ENCODE results near the gene ANO6.

DNA sequence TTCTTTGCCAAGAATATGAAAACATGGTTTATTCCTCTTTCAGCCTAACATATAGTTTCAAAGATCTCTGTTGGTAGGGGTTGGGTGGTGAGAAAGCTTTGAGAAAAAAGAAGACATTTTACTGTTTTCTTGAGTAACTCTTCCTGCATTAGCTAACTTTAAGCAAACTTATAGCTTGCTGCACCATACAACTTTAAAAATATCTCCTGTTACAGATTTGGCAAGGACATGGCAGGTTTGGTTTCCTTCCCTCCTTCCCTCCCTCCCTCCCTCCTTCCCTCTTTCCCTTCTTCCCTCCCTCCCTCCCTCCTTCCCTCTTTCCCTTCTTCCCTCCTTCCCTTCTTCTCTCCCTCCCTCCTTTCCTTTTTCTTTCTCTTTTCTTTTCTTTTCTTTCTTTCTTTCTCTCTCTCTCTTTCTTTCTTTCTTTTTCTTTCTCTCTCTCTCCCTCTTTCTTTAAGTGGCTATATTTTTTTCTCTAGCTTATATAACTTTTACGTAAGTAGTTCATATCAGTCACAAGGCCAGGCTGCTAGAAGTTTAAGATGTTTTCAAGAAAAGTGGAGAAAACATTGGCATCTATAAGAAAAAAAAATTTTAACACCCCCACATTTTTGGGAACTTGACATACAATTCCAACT is 26.0 kb upstream of the ANO6 start:
- TF ChIP-seq POLR2A (IDR thresholded peaks at IDR 0.05; ENCODE audit: extremely low read depth, insufficient read length) (no peak), MAX (IDR thresholded peaks at IDR 0.05; ENCODE audit: low read depth, low read length) (no peak), MYC (IDR thresholded peaks at IDR 0.05; ENCODE audit: low read depth, low read length) (no peak)
- TF ChIP-seq, protein P1, sequence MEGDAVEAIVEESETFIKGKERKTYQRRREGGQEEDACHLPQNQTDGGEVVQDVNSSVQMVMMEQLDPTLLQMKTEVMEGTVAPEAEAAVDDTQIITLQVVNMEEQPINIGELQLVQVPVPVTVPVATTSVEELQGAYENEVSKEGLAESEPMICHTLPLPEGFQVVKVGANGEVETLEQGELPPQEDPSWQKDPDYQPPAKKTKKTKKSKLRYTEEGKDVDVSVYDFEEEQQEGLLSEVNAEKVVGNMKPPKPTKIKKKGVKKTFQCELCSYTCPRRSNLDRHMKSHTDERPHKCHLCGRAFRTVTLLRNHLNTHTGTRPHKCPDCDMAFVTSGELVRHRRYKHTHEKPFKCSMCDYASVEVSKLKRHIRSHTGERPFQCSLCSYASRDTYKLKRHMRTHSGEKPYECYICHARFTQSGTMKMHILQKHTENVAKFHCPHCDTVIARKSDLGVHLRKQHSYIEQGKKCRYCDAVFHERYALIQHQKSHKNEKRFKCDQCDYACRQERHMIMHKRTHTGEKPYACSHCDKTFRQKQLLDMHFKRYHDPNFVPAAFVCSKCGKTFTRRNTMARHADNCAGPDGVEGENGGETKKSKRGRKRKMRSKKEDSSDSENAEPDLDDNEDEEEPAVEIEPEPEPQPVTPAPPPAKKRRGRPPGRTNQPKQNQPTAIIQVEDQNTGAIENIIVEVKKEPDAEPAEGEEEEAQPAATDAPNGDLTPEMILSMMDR (IDR thresholded peaks at IDR 0.05; ENCODE audit: low read depth, low read length) = no peak

Data from NB4 (cell line).